ENCODE data around the gene KIF26B. TPM values are rescaled to one million over a fixed set of nuclear protein-coding genes. Genes with fewer than 3 reads are reported as not detected.
A peak's percentile ranks its signal among the peaks of the same experiment; 100 is the strongest.

KIF26B gene
- polyA plus RNA-seq, 1 donor from 2014 or later, result 6.3 TPM

DNA sequence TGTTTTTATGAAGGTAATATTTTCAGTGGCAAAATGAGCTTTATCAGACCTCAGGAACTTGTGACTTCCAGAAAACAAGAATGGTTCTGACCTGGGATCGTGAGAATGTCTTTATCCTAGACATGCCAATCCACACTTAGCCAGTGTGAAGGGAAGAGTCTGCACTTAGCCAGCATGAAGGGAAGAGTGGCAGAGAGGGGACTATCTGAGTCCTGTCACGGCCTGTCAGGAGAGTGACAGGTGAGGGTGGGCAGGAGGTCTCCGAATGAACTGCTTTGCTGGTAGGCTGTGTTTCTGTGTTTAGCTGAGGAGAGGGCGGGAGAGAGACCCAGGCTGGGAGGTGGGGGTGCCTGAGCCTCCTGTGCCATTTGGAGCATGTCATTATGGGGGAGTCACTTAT, 173.1 kb downstream of the KIF26B start:
- H3F3A ChIP-seq (ENCODE audit: insufficient read depth, low read length, poor library complexity, severe bottlenecking), result no peaks in the 10 kb centered on the region
- H3K27ac ChIP-seq (ENCODE audit: low read length), result no peak overlapping the region
- no peak overlapping the region for H2AFZ ChIP-seq (ENCODE audit: low read depth, low read length)
- H3K79me2 ChIP-seq (replicated peaks; ENCODE audit: insufficient read depth, low read length), result no peaks in the 10 kb centered on the region
- H3K9me3 ChIP-seq (ENCODE audit: low read length), result no peaks in the 10 kb centered on the region
- no peak overlapping the region for H3K4me3 ChIP-seq (ENCODE audit: low read length)
- no peaks in the 10 kb centered on the region for H3K36me3 ChIP-seq (ENCODE audit: insufficient read depth, low read length)
- H3K9me2 ChIP-seq (ENCODE audit: insufficient read depth, low read length), result no peaks in the 10 kb centered on the region
- H3K27me3 ChIP-seq (ENCODE audit: insufficient read depth, low read depth, low read length), result no peaks in the 10 kb centered on the region
- no peak overlapping the region for H3K9ac ChIP-seq (ENCODE audit: low read length)
- no peak overlapping the region for H3K4me2 ChIP-seq (ENCODE audit: low read length)
- no peaks in the 10 kb centered on the region for H4K20me1 ChIP-seq (ENCODE audit: insufficient read depth)
- TF ChIP-seq RAD21 (conservative IDR thresholded peaks at IDR 0.05) (no peak), EP300 (conservative IDR thresholded peaks at IDR 0.05; ENCODE audit: poor library complexity, severe bottlenecking) (peak; percentile 66)

DNA sequence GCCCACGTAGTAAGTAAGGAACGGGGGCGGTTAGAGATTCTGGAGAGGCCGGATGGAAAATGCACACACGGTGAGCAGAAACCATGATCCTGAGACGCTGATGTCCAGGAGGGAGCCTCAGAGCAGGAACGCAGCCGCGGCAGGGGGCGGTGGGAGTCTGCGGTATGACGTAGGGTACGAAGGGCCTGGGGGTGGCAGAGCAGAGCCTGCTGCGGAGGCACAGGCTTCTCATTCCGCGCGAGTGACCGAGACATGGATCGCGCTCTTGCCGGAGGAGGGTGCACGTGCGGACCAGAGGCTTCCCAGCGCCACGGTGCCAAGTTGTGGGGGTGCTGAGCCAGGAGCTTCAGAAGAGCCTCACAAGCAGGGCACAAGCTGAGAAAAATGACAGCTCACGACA, 176.2 kb downstream of the KIF26B start:
- H3K79me2 ChIP-seq (replicated peaks; ENCODE audit: insufficient read depth, low read length), result no peaks in the 10 kb centered on the region
- no peaks in the 10 kb centered on the region for H3K36me3 ChIP-seq (ENCODE audit: insufficient read depth, low read length)
- H3K9me3 ChIP-seq (ENCODE audit: low read length), result no peaks in the 10 kb centered on the region
- H3K9me2 ChIP-seq (ENCODE audit: insufficient read depth, low read length), result no peaks in the 10 kb centered on the region
- no peak overlapping the region for H2AFZ ChIP-seq (ENCODE audit: low read depth, low read length)
- no peaks in the 10 kb centered on the region for H3K27me3 ChIP-seq (ENCODE audit: insufficient read depth, low read depth, low read length)
- no peaks in the 10 kb centered on the region for H4K20me1 ChIP-seq (ENCODE audit: insufficient read depth)
- H3F3A ChIP-seq (ENCODE audit: insufficient read depth, low read length, poor library complexity, severe bottlenecking), result no peaks in the 10 kb centered on the region
- no peak overlapping the region for H3K27ac ChIP-seq (ENCODE audit: low read length)
- H3K4me3 ChIP-seq (ENCODE audit: low read length), result no peak overlapping the region
- H3K9ac ChIP-seq (ENCODE audit: low read length), result no peak overlapping the region
- H3K4me2 ChIP-seq (ENCODE audit: low read length), result no peak overlapping the region
- TF ChIP-seq RAD21 (conservative IDR thresholded peaks at IDR 0.05) (no peak), EP300 (conservative IDR thresholded peaks at IDR 0.05; ENCODE audit: poor library complexity, severe bottlenecking) (no peak), EZH2 (IDR thresholded peaks at IDR 0.05; ENCODE audit: borderline replicate concordance, insufficient read depth, low read length, poor library complexity, severe bottlenecking) (no peak)
- TF ChIP-seq, protein P1, sequence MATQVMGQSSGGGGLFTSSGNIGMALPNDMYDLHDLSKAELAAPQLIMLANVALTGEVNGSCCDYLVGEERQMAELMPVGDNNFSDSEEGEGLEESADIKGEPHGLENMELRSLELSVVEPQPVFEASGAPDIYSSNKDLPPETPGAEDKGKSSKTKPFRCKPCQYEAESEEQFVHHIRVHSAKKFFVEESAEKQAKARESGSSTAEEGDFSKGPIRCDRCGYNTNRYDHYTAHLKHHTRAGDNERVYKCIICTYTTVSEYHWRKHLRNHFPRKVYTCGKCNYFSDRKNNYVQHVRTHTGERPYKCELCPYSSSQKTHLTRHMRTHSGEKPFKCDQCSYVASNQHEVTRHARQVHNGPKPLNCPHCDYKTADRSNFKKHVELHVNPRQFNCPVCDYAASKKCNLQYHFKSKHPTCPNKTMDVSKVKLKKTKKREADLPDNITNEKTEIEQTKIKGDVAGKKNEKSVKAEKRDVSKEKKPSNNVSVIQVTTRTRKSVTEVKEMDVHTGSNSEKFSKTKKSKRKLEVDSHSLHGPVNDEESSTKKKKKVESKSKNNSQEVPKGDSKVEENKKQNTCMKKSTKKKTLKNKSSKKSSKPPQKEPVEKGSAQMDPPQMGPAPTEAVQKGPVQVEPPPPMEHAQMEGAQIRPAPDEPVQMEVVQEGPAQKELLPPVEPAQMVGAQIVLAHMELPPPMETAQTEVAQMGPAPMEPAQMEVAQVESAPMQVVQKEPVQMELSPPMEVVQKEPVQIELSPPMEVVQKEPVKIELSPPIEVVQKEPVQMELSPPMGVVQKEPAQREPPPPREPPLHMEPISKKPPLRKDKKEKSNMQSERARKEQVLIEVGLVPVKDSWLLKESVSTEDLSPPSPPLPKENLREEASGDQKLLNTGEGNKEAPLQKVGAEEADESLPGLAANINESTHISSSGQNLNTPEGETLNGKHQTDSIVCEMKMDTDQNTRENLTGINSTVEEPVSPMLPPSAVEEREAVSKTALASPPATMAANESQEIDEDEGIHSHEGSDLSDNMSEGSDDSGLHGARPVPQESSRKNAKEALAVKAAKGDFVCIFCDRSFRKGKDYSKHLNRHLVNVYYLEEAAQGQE (IDR thresholded peaks at IDR 0.05; ENCODE audit: borderline replicate concordance), result no peak

DNA sequence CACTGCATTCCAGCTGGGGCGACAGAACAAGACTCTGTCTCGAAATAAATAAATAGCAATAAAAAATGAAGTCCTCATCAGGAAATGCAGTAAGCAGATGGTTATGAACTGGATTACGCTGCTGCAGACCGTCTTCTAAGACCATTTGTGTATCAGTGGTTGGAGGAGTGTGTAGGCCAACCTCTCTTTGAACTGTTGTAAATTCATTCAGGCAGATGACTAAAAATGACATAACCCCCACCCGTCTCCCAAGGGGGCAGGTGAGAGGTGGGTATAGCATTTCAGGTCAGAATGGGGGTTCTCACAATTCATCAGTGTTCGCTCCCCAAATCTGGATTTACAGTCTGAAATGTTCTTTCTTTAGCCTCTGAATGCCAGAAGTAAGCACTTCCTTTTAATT, 177.3 kb downstream of the KIF26B start:
- Histone ChIP-seq H3K4me3 (ENCODE audit: low read length) (no peak overlapping the region), H3K27ac (ENCODE audit: low read length) (no peak overlapping the region), H3K4me2 (ENCODE audit: low read length) (no peak overlapping the region), H4K20me1 (ENCODE audit: insufficient read depth) (no peaks in the 10 kb centered on the region), H3K9me2 (ENCODE audit: insufficient read depth, low read length) (no peaks in the 10 kb centered on the region), H3K9me3 (ENCODE audit: low read length) (no peaks in the 10 kb centered on the region), H3K79me2 (replicated peaks; ENCODE audit: insufficient read depth, low read length) (no peaks in the 10 kb centered on the region), H3K36me3 (ENCODE audit: insufficient read depth, low read length) (no peaks in the 10 kb centered on the region), H3K27me3 (ENCODE audit: insufficient read depth, low read depth, low read length) (no peaks in the 10 kb centered on the region), H2AFZ (ENCODE audit: low read depth, low read length) (no peak overlapping the region), H3F3A (ENCODE audit: insufficient read depth, low read length, poor library complexity, severe bottlenecking) (no peaks in the 10 kb centered on the region), H3K9ac (ENCODE audit: low read length) (no peak overlapping the region)
- TF ChIP-seq TAF1 (IDR thresholded peaks at IDR 0.05; ENCODE audit: low read depth) (no peak), MXI1 (conservative IDR thresholded peaks at IDR 0.05; ENCODE audit: poor library complexity, severe bottlenecking) (no peak), RAD21 (conservative IDR thresholded peaks at IDR 0.05) (no peak), POLR2AphosphoS5 (IDR thresholded peaks at IDR 0.05) (no peak), EZH2 (IDR thresholded peaks at IDR 0.05; ENCODE audit: borderline replicate concordance, insufficient read depth, low read length, poor library complexity, severe bottlenecking) (no peak), EP300 (conservative IDR thresholded peaks at IDR 0.05; ENCODE audit: poor library complexity, severe bottlenecking) (no peak), SMC3 (conservative IDR thresholded peaks at IDR 0.05; ENCODE audit: poor library complexity) (no peak)
- TF ChIP-seq, protein P1 (IDR thresholded peaks at IDR 0.05; ENCODE audit: borderline replicate concordance), result no peak
- TF ChIP-seq, protein P2, sequence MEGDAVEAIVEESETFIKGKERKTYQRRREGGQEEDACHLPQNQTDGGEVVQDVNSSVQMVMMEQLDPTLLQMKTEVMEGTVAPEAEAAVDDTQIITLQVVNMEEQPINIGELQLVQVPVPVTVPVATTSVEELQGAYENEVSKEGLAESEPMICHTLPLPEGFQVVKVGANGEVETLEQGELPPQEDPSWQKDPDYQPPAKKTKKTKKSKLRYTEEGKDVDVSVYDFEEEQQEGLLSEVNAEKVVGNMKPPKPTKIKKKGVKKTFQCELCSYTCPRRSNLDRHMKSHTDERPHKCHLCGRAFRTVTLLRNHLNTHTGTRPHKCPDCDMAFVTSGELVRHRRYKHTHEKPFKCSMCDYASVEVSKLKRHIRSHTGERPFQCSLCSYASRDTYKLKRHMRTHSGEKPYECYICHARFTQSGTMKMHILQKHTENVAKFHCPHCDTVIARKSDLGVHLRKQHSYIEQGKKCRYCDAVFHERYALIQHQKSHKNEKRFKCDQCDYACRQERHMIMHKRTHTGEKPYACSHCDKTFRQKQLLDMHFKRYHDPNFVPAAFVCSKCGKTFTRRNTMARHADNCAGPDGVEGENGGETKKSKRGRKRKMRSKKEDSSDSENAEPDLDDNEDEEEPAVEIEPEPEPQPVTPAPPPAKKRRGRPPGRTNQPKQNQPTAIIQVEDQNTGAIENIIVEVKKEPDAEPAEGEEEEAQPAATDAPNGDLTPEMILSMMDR (IDR thresholded peaks at IDR 0.05; ENCODE audit: poor library complexity, severe bottlenecking), result no peak

Data from neural cell (in vitro differentiated cells).